Stimulated activated CD4-positive, alpha-beta T cell treated with anti-CD3 and anti-CD28 coated beads, Interleukin-15, amount 100 ng/mL, for 24 hours (primary cell): Measurements from ENCODE around the gene ADK.
"Not testable (repeated sequence)": the region's sequence is repeated elsewhere in the genome, so short reads cannot be mapped to it uniquely, and the experiment has no call there.

Experiments
- DNase-seq: peaks from one replicate; pipeline ENCODE4 v3.0.0-alpha.2; 2020

Gene ADK

DNA sequence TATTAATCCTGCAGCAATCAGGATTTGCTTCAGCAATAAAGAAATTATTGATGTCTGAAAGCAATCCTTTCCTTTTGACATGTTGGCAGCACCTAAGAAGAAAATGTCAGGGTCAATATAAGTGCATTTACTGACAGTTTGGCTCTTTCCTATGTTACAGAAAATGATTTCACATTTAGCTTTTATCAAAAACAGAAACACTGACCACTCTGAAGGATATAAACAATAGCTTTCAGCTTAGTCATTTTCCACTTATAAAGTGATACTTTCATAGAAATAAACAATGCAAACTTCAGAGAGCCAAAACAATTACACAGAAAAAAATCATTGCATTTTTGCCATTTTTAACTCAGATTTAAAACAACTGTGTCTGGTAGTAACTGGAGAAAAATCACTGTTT lies 349.8 kb downstream of the ADK start:
- DNase-seq, result no peak

DNA sequence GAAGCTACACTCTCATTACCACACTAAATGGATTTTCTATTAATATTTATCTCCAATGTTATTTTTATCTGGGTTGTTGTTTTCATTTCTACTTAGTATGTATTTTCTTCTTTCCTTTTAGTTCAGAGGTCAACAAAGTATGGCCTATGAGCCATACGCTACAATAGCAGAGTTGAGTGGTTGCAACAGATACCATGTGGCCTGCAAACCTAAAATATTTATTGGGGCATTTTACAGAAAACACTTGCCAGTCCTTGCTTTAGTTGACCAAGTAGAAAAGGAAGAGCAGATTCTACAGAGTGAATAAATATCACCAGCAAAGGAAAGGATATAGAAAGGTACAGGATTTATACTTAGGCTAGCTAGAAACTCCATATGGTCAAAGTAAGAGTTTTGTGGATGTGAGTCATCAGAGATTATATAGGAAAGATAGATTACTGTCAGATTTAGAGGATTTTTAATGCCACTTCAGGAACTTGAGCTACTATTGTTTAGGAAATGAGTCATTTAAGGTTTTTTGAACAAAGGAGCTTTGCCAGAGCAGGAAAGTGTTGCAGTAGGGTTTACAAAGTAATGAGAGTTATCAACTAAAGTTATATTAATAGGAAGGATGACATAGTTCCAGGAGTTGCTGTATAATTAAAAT lies 352.1 kb downstream of the ADK start:
- DNase-seq, result no peak

DNA sequence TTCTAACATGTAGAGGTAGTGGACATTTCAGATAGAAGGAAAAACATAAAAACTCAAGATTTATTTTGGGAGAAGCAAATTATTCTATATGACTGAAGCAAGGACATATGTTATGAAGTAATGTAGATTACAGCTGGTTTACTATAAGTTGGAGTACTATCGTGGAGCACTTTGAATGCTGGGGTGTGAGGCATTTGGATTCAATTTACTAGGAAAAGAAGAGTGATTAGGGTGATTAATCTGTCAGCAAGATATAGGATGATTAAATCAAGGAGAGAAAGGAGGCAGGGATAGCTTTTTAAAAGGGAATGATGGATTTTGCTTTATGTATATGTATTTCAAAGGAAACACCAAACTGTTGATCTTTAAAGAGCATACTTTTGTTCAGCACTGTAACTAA lies 356.9 kb downstream of the ADK start:
- DNase-seq, result no peak

DNA sequence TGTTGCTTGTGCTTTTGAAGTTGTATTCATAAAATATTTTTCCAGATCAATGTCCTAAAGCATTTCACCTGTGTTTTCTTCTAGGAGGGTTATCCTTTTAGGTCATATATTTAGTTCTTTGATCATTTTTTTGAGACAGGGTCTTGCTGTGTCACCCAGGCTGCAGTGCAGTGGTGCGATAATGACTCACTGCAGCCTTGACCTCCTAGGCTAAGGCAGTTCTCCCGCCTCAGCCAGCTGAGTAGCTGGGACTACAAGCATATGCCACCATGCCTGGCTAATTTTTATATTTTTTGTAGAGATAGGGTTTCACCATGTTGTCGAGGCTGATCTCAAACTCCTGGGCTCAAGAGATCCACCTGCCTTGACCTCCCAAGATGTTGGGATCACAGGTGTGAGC lies 359.6 kb downstream of the ADK start:
- DNase-seq, result no peak

DNA sequence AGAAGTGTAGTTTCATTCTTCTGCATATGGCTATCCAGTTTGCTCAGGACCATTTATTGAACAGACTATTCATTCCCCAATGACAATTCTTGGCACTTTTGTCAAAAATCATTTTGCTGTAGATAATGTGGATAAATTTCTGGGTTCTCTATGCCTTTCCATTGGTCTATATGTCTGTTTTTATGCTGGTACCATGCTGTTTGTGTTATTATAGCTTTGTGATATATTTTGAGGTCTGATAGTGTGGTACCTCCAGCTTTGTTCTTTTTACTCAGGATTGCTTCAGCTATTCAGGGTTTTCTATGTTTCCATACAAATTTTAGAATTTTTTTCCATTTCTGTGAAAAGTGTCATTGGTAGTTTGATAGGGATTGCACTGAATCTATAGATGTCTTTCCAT lies 360.0 kb downstream of the ADK start:
- DNase-seq, result no peak

DNA sequence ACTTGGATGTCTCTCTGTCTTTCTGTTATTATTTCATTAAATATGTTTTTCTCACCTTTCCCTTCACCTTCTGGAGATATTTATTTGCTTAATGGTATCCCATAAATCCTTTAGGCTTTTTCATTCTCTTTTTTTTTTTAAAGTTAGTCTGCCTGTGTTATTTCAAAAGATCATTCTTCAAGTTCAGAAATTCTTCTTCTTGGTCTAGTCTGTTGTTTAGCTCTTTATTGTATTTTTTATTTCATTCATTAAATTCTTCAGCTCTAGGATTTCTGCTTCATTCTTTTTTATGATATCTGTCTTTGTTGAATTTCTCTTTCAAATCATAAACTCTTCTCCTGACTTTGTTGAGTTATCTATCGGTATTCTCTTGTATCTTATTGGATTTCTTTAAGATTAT lies 363.3 kb downstream of the ADK start:
- DNase-seq, result no peak

DNA sequence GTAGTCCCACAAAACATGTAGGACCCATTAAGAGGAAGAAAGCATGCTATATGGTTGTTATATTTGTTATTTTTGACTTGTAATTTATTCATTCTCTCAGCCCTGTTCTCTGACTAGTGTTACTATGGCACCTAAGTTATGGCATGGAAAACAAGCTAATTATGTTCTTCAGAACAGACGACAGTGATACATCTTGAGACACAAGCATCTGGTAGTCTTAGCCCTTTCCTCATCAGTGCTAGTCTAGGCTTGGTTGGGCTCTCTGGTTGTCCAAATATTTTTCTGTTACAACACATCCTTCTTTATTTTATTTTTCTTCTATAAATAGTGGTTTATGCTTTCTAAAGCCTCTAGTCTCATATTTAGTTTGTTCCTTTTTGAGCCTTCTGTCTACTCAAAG lies 367.0 kb downstream of the ADK start:
- DNase-seq, result no peak

DNA sequence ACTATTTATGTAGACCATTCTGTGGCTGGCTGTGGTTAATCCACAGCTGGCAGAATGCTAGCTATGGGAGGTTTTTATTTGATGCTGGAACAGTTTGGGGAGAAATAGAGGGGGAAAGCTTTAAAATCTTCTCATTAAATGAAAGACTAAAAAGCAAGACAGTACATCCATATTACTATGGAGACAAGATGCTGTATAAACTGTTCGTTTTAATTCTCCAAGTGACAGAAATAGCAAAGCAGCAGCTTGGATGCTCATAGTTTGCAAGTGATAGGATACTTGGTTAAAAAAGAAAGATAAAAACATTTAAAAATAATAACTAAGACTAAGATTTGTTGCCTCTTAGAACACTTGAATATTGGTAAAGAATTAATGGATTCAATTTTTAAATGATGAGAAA lies 370.5 kb downstream of the ADK start:
- DNase-seq, result no peak

DNA sequence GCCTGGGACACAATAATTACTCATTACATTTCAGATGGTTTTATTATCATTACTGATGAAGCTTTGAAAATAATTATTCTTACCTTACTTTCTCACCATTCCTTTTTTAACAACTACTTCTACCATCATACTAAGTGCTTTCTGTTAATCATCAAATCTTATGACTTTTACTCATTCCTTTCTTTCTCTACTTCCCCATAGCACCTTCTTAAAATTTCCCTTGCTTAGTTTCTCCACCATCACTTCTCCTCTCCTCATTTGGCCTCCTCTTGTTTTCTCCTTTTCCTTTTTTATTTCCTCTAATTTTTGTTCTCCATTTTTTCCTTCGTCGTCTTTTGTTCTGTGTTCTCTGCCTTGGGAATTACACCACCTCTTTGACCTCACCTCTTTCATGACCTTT lies 372.2 kb downstream of the ADK start:
- DNase-seq, result no peak

DNA sequence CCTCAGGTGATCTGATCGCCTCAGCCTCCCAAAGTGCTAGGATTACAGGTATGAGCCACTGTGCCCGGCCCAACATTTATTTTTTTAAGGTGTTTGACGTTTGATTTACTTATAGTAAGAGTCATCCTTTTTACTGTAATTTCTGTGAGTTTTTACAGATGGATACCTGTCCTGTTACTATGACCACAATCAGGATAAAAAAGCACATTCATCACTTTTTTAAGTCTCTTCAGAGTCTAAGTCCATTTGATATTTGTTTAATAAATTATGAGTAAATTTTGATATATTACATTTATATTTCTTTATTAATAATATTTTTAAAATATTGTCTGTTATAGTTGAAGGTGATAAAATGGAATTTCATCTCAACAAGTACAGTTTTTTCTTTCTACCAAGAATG lies 374.9 kb downstream of the ADK start:
- DNase-seq, result no peak

DNA sequence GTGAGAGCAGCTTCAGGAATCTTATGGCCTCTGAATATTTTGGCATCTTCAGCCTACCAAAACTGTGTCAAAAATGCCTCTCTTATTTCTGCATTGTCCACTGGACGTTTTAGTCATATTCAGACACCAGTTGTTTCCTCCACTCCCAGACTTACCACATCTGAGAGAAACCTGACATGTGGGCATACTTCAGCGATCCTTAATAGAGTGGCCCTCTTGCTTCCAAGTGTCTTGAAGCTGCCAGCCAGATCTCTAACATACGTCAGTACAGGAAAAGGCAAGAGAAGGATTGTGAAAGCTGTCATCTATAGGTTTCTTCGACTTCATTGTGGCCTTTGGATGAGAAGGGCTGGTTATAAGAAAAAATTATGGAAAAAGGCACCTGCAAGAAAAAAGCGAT lies 376.6 kb downstream of the ADK start:
- DNase-seq, result not testable (repeated sequence)

DNA sequence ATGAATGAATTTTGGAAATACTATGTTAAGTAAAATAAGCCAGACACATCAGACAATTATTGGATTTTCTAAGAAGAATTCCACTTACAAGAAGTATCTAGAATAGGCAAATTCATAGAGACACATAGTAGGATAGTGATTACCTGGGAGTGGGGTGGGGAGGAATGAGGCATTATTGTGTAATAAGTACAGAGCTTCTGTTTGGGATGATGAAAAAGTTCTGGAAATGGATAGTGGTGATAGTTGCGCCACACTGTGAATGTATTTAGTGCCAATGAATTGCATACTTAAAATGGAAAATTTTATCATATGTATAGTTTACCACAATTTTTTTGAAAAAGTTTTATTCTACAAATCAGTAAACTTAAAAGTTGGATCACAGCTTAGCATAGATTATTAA lies 378.2 kb downstream of the ADK start:
- DNase-seq, result no peak

DNA sequence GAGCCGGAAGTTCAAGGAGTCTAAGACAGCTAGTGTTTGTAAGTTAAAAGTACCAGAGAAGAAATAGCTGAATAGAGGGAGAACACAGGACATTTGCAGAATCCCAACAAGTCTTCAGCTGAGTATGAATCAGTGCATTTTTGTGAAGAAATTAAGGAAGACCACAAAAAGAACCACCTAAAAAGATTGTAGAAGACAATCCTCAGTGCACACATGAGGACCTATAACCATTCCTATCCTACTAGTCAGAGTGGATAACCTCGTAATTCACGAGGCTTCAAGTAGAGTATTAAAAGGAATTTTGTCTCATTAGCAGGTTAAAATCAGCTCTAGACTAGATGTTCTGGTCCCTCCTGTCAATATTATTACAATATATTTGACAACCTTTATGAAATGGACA lies 380.0 kb downstream of the ADK start:
- DNase-seq, result no peak

DNA sequence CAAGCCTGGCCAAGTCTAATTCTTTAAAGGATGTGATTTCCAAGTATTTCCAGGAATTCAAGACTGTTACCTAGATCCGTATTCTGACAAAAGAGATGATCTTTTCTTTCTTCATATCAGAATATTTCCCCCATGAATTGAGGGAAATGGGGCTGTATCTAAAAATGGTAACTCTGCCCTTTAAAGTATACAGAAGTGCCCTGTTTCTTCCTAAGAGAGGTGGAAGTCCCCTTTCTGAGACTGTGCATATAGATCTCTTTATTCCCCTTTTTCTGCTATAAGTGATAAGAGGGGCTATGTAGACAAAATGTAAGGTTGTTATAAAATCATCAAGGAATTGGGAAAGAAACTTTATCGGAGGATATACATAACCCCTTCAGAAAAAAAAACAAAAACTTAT lies 388.3 kb downstream of the ADK start:
- no peak for DNase-seq

DNA sequence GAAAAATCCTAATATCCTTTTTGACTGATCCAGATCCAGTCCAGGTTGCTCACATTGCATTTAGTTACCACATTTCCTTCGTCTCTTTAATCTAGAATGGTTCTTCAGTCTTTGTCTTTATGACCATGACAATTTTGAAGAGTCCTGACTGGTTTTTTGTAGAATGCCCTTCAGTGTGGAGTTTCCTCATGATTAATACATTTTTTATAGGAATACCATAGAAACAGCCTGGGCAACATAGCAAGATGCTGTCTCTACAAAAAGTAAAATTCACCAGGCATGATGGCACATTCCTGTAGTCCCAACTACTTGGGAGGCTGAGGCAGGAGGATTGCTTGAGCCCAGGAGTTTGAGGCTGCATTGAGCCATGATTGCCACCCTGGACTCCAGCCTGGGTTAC lies 390.4 kb downstream of the ADK start:
- DNase-seq, result no peak

DNA sequence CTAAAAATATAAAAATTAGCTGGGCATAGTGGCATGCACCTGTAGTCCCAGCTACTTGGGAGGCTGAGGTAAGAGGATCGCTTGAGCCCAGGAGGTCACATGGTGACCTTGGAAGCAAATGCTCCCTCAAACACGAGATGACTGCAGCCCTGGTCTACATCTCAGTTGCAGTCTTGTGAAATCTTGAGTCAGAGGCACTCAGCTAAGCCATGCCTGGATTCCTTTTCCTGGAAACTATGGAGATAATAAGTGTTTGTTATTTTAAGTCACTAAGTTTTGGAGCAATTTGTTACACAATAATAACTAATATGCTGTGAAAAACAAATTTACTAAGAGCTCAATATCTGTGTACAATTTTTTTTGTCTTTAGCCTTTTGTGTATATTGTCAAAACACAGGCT lies 391.1 kb downstream of the ADK start:
- DNase-seq, result no peak

DNA sequence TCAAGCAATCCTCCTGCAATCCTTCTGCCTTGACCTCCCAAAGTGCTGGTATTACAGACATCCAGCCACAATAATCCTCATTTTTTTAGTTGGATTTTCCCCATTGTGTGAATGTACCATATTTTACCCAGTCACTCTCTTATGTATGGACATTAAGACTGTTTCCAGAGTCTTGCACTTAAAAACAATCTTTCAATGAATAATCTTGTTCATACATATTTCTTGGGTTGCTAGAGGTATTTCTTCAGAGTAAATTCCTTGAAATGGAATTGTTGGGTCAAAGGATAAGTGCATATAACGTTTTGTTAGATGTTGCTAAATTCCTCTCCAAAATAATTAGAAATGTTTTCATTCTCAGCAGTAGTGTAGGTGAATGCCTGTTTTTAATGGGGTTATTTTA lies 392.3 kb downstream of the ADK start:
- no peak for DNase-seq

DNA sequence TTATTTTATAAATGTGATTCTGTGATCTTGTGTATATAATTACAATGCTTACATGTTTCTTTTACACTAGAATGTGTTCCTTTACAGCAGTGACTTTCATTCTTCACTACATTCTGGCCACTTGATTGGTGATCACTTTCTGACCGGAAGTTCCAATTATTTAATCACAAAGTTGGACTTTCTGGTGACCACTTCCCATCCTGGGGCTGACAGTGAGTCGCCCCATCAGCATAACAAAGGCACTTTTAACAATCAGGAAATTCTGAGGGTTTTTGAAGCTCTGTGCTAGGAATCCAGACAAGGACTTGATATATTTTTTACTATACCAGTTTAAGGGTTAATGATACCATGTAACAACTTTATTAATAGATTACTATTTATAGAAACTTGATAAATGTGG lies 393.1 kb downstream of the ADK start:
- no peak for DNase-seq

DNA sequence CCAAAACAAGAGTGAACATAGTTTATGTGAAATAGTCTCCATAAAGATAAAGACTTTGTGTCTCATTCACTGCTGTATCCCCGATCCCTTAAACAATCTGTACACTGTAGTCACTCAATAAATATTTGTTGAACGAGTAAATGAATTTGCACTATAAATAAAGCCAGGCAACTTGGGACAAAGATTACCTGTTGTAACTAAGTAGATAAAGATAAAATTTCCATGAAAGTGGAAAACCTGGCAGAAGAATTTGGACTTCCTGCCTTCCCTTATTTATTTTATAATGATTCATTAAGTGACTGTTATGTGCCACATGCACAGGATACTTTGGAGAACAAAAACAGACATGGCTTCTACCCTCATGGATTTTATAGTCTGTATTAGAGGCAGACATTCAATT lies 397.7 kb downstream of the ADK start:
- DNase-seq, result no peak

DNA sequence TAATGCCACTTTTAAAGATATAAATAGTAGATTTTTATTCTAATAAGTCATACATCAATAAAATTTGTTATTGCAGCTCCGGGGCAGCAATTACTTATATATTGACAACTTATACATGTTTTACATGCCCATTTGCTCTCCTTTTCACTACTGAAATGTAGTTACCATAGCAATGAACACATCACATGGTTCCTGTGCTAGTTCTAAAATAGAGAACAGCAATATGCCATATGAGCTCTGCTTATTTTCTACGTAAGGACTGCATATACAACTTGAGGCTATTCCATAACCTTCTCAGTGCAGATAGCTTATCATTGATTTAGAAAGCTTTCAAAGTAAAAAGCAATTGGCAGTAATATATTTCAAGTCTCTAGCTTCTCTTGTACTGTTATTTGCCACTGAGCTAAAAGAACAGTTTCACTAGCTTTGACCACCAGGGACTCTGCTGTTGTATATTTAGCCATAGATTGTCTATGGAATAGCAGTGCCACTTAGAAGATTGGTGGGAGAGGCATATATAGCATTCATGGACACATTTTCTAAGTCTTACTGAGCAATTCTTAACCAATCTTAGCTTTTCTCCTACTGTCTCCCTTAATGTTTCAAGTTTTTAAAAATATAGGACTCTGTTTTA lies 405.2 kb downstream of the ADK start:
- no peak for DNase-seq

DNA sequence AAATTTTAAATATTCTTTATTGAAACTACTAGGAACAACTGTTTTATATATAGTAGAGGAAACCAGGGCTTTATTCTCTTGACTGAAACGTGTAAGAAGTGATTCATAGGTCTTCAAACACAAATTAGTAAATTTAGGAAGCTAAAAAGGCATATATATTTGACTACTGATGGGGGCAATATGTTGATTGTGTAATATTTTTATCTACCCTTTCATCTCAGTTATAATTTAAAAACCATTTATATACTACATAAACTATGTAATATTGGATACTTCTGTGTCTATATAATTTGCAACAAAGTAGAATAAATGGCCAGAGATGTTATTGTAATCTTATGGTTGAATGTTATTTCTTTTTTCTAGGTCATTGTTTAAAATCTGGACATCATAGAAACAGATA lies 406.1 kb downstream of the ADK start:
- DNase-seq, result no peak

DNA sequence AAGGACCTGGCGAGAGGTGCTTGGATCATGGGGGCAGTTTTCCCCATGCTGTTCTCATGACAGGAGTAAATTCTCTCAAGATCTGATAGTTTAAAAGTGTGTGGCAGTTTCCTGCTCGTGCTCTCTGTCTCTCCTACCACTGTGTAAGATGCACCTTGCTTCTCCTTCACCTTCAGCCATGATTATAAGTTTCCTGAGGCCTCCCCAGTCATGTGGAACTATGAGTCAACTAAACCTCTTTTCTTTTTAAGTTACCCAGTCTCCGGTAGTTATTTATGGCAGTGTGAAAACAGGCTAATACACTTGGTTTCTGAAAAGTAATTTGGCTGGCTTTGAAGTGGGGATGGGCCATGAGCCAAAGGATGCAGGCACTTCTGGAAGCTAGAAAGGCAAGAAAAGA lies 407.4 kb downstream of the ADK start:
- DNase-seq, result no peak

DNA sequence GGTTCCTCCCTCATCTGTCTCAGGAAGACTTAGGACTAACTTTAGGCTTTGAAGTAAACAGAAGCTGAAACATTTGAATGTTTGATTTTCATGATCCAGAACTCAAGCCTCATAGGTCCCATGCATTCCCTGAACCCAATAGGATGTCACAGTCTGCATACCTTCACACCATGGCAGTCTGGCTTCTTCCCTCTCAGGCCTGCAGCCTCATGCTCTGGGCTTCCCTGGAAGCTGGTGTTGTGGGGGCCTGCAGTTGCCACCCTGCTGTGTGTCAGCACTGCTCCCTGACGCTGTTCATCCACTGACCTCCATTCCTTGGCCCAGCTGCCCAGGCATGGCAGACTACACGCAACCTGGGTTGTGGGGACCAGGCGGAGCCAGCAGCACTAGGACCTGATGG lies 407.9 kb downstream of the ADK start:
- DNase-seq, result no peak

DNA sequence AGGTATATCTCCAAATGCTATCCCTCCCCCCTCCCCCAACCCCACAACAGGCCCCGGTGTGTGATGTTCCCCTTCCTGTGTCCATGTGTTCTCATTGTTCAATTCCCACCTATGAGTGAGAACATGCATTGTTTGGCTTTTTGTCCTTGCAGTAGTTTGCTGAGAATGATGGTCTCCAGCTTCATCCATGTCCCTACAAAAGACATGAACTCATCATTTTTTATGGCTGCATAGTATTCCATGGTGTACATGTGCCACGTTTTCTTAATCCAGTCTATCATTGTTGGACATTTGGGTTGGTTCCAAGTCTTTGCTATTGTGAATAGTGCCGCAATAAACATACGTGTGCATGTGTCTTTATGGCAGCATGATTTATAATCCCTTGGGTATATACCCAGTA lies 417.9 kb downstream of the ADK start:
- not testable (repeated sequence) for DNase-seq

DNA sequence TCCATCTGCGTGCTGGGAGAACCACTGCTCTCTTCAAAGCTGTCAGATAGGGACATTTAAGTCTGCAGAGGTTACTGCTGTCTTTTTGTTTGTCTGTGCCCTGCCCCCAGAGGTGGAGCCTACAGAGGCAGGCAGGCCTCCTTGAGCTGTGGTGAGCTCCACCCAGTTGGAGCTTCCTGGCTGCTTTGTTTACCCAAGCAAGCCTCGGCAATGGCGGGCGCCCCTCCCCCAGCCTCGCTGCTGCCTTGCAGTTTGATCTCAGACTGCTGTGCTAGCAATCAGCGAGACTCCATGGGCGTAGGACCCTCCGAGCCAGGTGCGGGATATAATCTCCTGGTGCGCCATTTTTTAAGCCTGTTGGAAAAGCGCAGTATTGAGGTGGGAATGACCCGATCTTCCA lies 422.5 kb downstream of the ADK start:
- not testable (repeated sequence) for DNase-seq
